ENCODE data around the gene SMIM24. TPM values are rescaled to one million over a fixed set of nuclear protein-coding genes. Genes with fewer than 3 reads are reported as not detected.

SMIM24 gene
- total and polyA plus RNA-seq, 9 of the 15 experiments (the other 6 are each of a cell fraction or from before 2014, with no cell fraction given), result 0.45 to 12.3 (median 1.4) TPM; not detected in 1

DNA sequence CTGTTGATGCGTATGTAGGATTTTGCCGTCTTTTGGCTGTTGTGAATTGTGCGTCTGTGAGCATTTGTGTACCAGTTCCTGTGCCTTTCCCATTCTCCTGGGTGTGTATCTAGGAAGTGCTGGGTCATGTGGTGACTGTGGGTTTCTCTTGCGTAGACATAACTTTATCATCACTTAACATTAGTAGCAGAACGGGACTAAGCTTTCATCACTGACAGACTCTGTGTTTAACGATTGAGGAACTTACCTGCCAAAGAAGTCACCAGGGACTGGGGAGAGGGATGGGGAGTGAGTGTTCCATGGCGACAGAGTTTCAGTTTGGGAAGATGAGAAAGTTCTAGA, 40.8 kb upstream of the SMIM24 start (continued):
- TF ChIP-seq, protein P1, sequence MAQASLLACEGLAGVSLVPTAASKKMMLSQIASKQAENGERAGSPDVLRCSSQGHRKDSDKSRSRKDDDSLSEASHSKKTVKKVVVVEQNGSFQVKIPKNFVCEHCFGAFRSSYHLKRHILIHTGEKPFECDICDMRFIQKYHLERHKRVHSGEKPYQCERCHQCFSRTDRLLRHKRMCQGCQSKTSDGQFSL (CRISPR knock-in tag; IDR thresholded peaks at IDR 0.05), result no peak
- TF ChIP-seq, protein P1 (tag; IDR thresholded peaks at IDR 0.05), result no peak
- TF ChIP-seq BCOR (IDR thresholded peaks at IDR 0.05), result no peak
- no peak for TF ChIP-seq ZFP36 (IDR thresholded peaks at IDR 0.05; ENCODE audit: low read depth, low read length, partially characterized antibody)
- peak in 1 of 2 experiments; percentile 64; a peak in 2 of 4 replicates for TF ChIP-seq HDAC1 (IDR thresholded peaks at IDR 0.05)
- TF ChIP-seq CBFA2T3 (IDR thresholded peaks at IDR 0.05), result no peak
- peak; percentile 91 for TF ChIP-seq ZNF316 (IDR thresholded peaks at IDR 0.05)
- TF ChIP-seq, protein P2, sequence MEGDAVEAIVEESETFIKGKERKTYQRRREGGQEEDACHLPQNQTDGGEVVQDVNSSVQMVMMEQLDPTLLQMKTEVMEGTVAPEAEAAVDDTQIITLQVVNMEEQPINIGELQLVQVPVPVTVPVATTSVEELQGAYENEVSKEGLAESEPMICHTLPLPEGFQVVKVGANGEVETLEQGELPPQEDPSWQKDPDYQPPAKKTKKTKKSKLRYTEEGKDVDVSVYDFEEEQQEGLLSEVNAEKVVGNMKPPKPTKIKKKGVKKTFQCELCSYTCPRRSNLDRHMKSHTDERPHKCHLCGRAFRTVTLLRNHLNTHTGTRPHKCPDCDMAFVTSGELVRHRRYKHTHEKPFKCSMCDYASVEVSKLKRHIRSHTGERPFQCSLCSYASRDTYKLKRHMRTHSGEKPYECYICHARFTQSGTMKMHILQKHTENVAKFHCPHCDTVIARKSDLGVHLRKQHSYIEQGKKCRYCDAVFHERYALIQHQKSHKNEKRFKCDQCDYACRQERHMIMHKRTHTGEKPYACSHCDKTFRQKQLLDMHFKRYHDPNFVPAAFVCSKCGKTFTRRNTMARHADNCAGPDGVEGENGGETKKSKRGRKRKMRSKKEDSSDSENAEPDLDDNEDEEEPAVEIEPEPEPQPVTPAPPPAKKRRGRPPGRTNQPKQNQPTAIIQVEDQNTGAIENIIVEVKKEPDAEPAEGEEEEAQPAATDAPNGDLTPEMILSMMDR (IDR thresholded peaks at IDR 0.05 in 2 of 3, conservative IDR thresholded peaks at IDR 0.05 in 1 of 3; ENCODE audit: insufficient read depth in 2 of 3, low read depth in 1 of 3, low read length in 3 of 3), result no peak
- TF ChIP-seq, protein P3, sequence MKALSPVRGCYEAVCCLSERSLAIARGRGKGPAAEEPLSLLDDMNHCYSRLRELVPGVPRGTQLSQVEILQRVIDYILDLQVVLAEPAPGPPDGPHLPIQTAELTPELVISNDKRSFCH (CRISPR knock-in tag; IDR thresholded peaks at IDR 0.05), result no peak
- TF ChIP-seq, protein P3 (tag; IDR thresholded peaks at IDR 0.05), result no peak
- TF ChIP-seq FOXA3 (CRISPR knock-in tag; conservative IDR thresholded peaks at IDR 0.05 in 1 of 2, IDR thresholded peaks at IDR 0.05 in 1 of 2), result peak in 1 of 2 experiments; percentile 49; a peak in 2 of 4 replicates
- TF ChIP-seq HDAC8 (tag; IDR thresholded peaks at IDR 0.05), result no peak
- no peak for TF ChIP-seq FUS (optimal IDR thresholded peaks at IDR 0.05; ENCODE audit: low read depth, low read length)
- no peak for TF ChIP-seq SIX5 (IDR thresholded peaks at IDR 0.05; ENCODE audit: borderline replicate concordance in 1 of 2, insufficient read depth in 1 of 2, low read depth in 1 of 2, low read length in 2 of 2)
- TF ChIP-seq HNRNPL (IDR thresholded peaks at IDR 0.05; ENCODE audit: low read depth, low read length), result no peak
- TF ChIP-seq MBD2 (IDR thresholded peaks at IDR 0.05; ENCODE audit: borderline replicate concordance, low read depth), result no peak
- TF ChIP-seq, protein P4, sequence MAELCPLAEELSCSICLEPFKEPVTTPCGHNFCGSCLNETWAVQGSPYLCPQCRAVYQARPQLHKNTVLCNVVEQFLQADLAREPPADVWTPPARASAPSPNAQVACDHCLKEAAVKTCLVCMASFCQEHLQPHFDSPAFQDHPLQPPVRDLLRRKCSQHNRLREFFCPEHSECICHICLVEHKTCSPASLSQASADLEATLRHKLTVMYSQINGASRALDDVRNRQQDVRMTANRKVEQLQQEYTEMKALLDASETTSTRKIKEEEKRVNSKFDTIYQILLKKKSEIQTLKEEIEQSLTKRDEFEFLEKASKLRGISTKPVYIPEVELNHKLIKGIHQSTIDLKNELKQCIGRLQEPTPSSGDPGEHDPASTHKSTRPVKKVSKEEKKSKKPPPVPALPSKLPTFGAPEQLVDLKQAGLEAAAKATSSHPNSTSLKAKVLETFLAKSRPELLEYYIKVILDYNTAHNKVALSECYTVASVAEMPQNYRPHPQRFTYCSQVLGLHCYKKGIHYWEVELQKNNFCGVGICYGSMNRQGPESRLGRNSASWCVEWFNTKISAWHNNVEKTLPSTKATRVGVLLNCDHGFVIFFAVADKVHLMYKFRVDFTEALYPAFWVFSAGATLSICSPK (IDR thresholded peaks at IDR 0.05; ENCODE audit: borderline replicate concordance), result 0 out of 2 replicates have a peak, but pooled peaks have one; percentile 21
- TF ChIP-seq, protein P5, sequence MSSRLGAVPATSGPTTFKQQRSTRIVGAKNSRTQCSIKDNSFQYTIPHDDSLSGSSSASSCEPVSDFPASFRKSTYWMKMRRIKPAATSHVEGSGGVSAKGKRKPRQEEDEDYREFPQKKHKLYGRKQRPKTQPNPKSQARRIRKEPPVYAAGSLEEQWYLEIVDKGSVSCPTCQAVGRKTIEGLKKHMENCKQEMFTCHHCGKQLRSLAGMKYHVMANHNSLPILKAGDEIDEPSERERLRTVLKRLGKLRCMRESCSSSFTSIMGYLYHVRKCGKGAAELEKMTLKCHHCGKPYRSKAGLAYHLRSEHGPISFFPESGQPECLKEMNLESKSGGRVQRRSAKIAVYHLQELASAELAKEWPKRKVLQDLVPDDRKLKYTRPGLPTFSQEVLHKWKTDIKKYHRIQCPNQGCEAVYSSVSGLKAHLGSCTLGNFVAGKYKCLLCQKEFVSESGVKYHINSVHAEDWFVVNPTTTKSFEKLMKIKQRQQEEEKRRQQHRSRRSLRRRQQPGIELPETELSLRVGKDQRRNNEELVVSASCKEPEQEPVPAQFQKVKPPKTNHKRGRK (tag; IDR thresholded peaks at IDR 0.05), result no peak
- TF ChIP-seq ZBTB8A (IDR thresholded peaks at IDR 0.05; ENCODE audit: partially characterized antibody), result no peak
- TF ChIP-seq MCM7 (IDR thresholded peaks at IDR 0.05), result no peak
- no peak for TF ChIP-seq ZNF764 (CRISPR knock-in tag; IDR thresholded peaks at IDR 0.05; ENCODE audit: low read depth)
- TF ChIP-seq STAT5B (CRISPR knock-in tag; IDR thresholded peaks at IDR 0.05), result no peak
